GM21786 (cell line): Measurements from ENCODE around the gene SPDYE4.

Experiments used
- ATAC-seq: cut with Tn5 transposase; IDR thresholded peaks from one replicate; pipeline ENCODE4 v1.9.1; 2021; ENCODE audit not compliant: unreplicated experiment

The SPDYE4 gene

DNA sequence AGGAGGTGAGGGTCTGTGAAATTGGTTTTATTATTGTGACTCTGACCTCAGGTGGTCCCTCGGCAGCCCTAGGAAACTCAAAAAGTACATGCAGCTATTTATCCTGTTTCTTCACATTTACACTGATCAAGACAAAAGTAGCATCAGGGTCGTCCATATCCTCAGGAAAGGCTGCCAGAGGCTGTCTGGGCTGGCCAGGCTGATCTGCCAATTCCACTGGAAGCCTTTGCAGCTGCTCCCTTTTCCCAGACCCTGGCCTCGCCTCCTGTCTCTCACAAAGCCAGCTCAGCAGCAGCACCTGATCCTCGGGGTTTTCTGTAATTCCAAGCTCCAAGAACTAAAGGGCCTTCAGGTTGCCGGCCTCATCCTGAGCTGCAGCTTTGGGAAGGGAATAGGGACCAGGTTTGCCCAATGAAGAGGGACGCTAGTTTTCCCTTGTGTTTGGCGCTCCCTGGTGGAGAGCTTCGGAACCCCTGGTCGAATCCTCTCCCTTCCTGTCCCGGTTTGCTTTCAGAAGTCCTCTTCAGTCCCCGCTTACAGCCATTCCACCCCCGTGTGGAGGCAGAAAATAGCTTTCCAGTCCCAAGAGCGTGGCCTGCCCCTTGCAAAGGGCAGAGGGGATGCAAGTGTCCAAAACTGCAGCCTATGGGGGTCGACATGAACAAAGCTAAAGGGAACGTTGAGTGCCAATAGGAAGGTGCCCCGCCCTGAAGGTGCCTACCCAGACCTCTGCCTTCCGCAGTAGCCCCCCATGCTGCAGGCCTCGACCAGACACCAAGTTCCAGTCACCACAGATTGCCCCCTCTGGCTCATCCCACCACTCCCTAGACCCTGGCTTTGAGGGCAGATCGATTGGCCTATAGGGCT, 27.4 kb upstream of the SPDYE4 start:
- no peak for ATAC-seq

GRCh38 chr17:8782176-8782575, 23.8 kb upstream of the SPDYE4 start:
- no peak for ATAC-seq

DNA sequence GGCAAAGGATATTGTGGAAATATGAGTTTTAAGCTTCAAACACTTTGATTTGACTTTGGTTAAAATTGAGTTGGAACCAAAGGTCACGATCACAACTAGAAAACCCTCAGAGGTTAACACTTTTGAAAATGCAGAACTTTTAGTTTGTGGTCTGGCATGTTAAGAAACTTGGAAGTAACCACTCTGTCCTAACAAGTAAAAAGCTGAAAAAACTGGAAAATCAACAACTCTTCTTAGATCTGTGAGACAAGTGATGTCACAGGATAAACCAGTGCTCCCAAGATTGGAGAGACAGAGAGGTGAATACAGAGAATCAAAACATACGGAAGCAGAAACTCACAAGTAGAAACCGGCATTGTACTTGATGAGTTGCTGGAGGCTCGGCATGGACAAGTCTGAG, 23.4 kb upstream of the SPDYE4 start:
- ATAC-seq: no peak

- no peak for ATAC-seq
Observed at GRCh38 chr17:8776881-8777280, 18.5 kb upstream of the SPDYE4 start.

GRCh38 chr17:8776248-8776647, 17.9 kb upstream of the SPDYE4 start:
- no peak for ATAC-seq

DNA sequence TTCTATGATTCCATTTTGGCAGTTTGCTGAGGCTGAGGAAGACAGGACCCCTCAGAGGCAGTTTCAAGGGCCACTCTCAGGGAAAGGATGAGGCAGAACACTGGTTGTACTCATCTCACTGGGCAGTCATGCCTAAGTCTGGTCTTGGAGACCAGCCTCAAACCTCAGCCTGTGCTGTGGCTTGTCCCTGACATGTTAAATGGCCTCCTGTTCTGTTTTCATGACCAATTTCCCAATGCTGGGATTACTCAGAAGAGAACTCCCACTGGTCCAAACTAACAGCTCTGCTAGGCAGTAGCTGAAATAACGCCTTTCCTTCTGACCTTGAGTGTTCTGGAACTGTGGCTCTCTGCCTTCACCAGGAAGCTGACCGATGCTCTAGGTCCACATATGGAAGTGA, 8.4 kb upstream of the SPDYE4 start:
- no peak for ATAC-seq

DNA sequence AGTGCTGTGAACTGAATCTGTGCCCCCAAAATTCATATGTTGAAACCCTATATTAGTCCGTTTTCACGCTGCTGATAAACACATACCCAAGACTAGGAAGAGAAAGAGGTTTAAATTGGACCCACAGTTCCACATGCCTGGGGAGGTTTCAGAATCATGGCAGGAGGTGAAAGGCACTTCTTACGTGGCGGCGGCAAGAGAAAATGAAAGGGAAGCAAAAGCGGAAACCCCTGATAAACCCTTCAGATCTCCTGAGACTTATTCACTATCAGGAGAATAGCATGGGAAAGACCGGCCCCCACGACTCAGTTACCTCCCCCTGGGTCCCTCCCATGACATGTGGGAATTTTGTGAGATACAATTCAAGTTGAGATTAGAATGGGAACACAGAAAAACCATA, 3.7 kb upstream of the SPDYE4 start:
- no peak for ATAC-seq

DNA sequence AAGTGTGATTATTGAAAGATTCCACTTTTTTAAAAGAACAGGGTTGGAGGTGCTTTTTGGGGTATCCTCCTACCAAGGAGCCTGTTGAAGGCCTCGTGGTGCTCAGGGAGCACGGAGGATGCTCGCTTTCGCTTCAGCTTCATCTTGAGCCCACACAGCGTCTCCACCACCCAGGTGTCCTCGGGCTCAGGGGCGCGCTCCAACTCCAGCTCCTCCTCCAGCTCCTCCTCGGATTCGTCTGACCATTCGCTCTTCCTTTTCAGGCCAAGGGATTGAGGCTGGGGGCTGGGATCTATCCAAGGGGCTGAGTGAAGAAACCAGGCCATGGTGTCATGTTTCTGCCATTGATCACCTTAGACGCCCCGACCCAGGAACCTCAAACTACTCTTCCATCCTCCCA, 1.2 kb downstream of the SPDYE4 start:
- ATAC-seq: no peak

DNA sequence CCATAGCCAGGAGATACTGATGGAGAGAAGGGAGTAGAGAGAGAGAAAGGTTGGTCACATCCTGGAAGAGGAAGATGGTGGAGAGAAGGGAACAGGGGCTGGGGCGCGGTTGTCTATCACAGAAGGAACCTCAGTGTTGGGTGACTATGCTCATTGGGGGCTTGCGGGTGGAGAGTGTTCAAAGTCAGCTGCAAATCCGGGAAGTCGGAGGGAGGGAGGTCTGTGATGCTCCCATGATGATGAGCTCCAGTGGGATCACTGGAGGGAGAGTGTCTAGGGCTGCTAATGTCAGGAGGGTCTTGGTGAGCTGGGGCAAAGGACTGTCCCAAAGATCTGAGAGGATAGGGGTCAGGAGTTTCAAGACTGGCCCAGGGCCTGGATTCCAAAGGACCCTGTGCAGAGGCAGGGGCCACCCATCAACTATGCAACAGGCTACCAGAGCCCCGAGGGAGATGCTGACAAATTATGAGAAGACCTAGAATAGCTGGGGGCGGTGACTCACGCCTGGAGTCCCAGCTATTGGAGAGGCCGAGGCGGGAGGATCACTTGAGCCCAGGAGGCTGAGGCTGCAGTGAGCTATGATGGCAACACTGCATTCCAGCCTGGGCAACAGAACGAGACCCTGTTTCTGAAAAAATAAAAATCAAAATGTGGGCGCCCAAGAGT, 2.6 kb downstream of the SPDYE4 start:
- ATAC-seq: no peak

GRCh38 chr17:8754890-8755289, 3.5 kb downstream of the SPDYE4 start:
- ATAC-seq: no peak

GRCh38 chr17:8753976-8754440, 4.3 kb downstream of the SPDYE4 start:
- no peak for ATAC-seq

GRCh38 chr17:8753136-8753975, 5.0 kb downstream of the SPDYE4 start:
- ATAC-seq: no peak

- no peak for ATAC-seq
Observed at GRCh38 chr17:8749616-8750015, 8.7 kb downstream of the SPDYE4 start.

GRCh38 chr17:8747742-8748141, 10.6 kb downstream of the SPDYE4 start:
- no peak for ATAC-seq

DNA sequence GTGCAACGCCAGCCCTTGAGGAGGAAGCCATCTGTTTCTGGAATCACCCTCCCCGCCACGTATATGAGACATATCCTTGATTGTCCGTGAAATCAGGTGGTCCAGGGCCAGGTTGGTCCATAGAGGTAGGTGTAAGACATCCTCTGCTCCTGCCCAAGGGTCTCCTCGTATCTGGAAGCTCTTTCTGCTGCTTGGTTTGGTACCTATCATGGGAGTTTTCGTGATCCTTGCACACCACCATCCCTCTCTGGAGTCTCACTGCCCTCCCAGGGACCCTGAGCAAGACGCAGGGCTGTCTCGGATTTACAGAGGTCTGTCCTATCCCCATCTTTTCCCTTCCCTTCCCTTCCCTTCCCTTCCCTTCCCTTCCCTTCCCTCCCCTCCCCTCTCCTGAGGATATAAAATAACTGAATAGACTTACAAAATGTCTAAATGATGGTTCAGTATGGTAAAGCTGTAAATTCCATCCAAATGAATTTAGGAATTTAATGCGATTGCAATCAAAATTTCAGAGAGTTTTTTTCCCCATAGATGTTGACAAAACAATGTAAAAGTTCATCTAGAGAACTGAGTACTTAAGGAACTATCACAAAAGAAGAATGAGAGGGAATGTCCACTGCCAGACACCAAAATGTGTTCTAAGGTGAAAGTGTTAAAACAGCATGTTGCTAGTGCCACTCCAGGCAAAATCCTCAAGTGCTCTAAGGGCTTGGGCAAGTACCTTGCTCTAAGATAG, 11.7 kb downstream of the SPDYE4 start:
- no peak for ATAC-seq

GRCh38 chr17:8745586-8746500, 12.5 kb downstream of the SPDYE4 start:
- ATAC-seq: no peak

GRCh38 chr17:8744086-8744785, 14.1 kb downstream of the SPDYE4 start:
- ATAC-seq: no peak

GRCh38 chr17:8742819-8743218, 15.5 kb downstream of the SPDYE4 start:
- no peak for ATAC-seq

- ATAC-seq: no peak
Observed at GRCh38 chr17:8742274-8742673, 16.1 kb downstream of the SPDYE4 start.
